ENCODE measurements around the gene KRT80.

KRT80 gene

DNA sequence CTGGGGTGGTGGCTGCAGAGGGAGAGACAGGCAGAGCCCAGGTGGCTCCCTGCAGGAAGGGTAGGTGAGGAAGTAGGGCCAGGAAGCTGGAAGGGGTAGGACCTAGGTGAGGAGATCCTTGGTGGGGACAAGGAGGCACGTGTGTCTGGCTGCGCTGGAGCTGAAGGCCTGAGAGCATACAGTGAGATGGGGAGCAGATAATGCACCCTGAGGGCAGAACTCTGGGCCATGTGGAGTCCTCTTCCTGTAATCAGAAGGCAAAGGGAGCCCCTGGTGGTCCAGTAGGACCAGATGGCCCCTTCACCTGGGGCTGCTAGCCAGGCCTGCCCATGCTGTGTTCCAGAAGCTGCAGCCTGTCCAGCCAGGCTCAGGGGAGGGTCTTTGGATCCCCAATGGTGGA, 15.3 kb upstream of the KRT80 start:
- Histone ChIP-seq H3K4ac (ENCODE audit: low read depth in 1 of 2, low read length in 2 of 2) (no peak overlapping the region), H3K79me1 (replicated peaks; ENCODE audit: low read length, poor library complexity, severe bottlenecking) (no peaks in the 10 kb centered on the region), H3K4me1 (ENCODE audit: control insufficient read depth, insufficient read depth, low read depth, low read length) (peaks cover 50% of the 10 kb centered on the region), H2BK120ac (ENCODE audit: low read depth, low read length) (no peak overlapping the region), H3K14ac (ENCODE audit: low read length in 2 of 2) (no peak overlapping the region), H3K23ac (ENCODE audit: low read length in 2 of 2) (no peak overlapping the region), H3K9me3 (ENCODE audit: control insufficient read depth, low read length) (no peaks in the 10 kb centered on the region), H3K27me3 (ENCODE audit: control insufficient read depth in 1 of 2, insufficient read depth in 1 of 2, low read length in 2 of 2) (peaks cover 0 to 9% of the 10 kb centered on the region in 2 experiments), H4K8ac (ENCODE audit: low read length) (no peak overlapping the region), H2BK15ac (ENCODE audit: low read depth, poor library complexity, severe bottlenecking) (no peak overlapping the region), H3K36me3 (ENCODE audit: control insufficient read depth in 1 of 2, insufficient read depth in 2 of 2, low read depth in 1 of 2, low read length in 2 of 2) (no peaks in the 10 kb centered on the region), H2AK5ac (ENCODE audit: low read length, severe bottlenecking) (peak overlapping the region; percentile 12), H2AFZ (ENCODE audit: low read depth, low read length) (no peak overlapping the region), H3K9ac (ENCODE audit: low read length) (no peak overlapping the region), H2BK5ac (ENCODE audit: low read depth, low read length, poor library complexity, severe bottlenecking) (no peak overlapping the region), H3K4me2 (ENCODE audit: low read length, poor library complexity, severe bottlenecking) (no peak overlapping the region), H4K91ac (ENCODE audit: low read length) (no peak overlapping the region), H2BK12ac (ENCODE audit: low read length in 2 of 2) (no peak overlapping the region), H3K18ac (ENCODE audit: low read depth in 1 of 2, low read length in 2 of 2) (no peak overlapping the region), H3K4me3 (ENCODE audit: insufficient read depth in 1 of 2, low read depth in 1 of 2, low read length in 2 of 2) (no peak overlapping the region), H3K27ac (ENCODE audit: low read length, poor library complexity, severe bottlenecking) (no peak overlapping the region)
- no peak for DNase-seq
- 91% methylated on average over 2 of the region's 2 CpGs for WGBS

DNA sequence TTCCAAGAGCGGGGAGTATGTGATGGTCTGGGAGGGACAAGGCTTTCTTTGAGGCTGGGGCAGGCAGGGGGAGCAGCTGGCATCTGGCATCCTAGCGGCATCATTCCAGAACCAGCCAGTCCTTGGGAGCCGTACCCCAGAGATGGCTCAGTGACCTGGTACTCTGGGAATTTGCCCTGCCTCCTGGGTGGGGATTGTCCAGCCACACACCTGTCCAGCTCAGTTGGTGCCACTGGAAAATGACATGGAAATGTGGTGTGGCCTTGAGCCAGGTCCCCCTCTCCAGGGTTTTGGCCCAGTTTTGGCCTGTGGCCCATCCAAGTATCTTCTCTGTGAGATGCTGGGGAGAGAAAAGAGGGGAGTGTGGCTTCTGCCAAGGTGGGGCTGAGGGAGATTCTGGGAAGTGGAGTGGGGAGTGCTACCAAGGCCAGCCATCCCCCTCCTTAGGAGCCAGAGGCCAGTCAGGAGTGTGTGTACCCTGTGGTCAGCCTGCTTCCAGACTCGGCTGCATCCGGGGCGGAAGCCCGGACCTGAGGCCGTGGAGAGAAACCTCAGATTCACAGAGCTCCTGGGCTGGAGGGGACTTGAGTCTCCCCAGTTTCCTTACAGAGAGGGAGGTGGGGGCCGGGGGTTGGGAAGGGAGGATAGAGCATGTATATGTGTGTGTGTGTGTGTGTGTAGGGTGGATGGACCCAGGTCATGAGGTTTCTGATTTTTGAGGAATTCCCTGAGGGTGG, 14.7 kb upstream of the KRT80 start:
- Histone ChIP-seq H3K9me3 (ENCODE audit: control insufficient read depth, low read length) (no peaks in the 10 kb centered on the region), H3K27me3 (ENCODE audit: control insufficient read depth in 1 of 2, insufficient read depth in 1 of 2, low read length in 2 of 2) (peaks cover 0 to 9% of the 10 kb centered on the region in 2 experiments), H3K4me1 (ENCODE audit: control insufficient read depth, insufficient read depth, low read depth, low read length) (peaks cover 50% of the 10 kb centered on the region), H2BK5ac (ENCODE audit: low read depth, low read length, poor library complexity, severe bottlenecking) (no peak overlapping the region), H3K14ac (ENCODE audit: low read length in 2 of 2) (no peak overlapping the region), H2AFZ (ENCODE audit: low read depth, low read length) (no peak overlapping the region), H3K4me3 (ENCODE audit: insufficient read depth in 1 of 2, low read depth in 1 of 2, low read length in 2 of 2) (no peak overlapping the region), H3K4me2 (ENCODE audit: low read length, poor library complexity, severe bottlenecking) (no peak overlapping the region), H3K18ac (ENCODE audit: low read depth in 1 of 2, low read length in 2 of 2) (no peak overlapping the region), H3K27ac (ENCODE audit: low read length, poor library complexity, severe bottlenecking) (no peak overlapping the region), H3K79me1 (replicated peaks; ENCODE audit: low read length, poor library complexity, severe bottlenecking) (no peaks in the 10 kb centered on the region), H4K8ac (ENCODE audit: low read length) (no peak overlapping the region), H2BK120ac (ENCODE audit: low read depth, low read length) (no peak overlapping the region), H3K4ac (ENCODE audit: low read depth in 1 of 2, low read length in 2 of 2) (no peak overlapping the region), H2BK12ac (ENCODE audit: low read length in 2 of 2) (no peak overlapping the region), H3K36me3 (ENCODE audit: control insufficient read depth in 1 of 2, insufficient read depth in 2 of 2, low read depth in 1 of 2, low read length in 2 of 2) (no peaks in the 10 kb centered on the region), H2AK5ac (ENCODE audit: low read length, severe bottlenecking) (peak overlapping the region; percentile 26), H4K91ac (ENCODE audit: low read length) (no peak overlapping the region), H2BK15ac (ENCODE audit: low read depth, poor library complexity, severe bottlenecking) (no peak overlapping the region), H3K23ac (ENCODE audit: low read length in 2 of 2) (no peak overlapping the region), H3K9ac (ENCODE audit: low read length) (no peak overlapping the region)
- WGBS, result 88% methylated on average over 9 of the region's 9 CpGs
- DNase-seq, result no peak

DNA sequence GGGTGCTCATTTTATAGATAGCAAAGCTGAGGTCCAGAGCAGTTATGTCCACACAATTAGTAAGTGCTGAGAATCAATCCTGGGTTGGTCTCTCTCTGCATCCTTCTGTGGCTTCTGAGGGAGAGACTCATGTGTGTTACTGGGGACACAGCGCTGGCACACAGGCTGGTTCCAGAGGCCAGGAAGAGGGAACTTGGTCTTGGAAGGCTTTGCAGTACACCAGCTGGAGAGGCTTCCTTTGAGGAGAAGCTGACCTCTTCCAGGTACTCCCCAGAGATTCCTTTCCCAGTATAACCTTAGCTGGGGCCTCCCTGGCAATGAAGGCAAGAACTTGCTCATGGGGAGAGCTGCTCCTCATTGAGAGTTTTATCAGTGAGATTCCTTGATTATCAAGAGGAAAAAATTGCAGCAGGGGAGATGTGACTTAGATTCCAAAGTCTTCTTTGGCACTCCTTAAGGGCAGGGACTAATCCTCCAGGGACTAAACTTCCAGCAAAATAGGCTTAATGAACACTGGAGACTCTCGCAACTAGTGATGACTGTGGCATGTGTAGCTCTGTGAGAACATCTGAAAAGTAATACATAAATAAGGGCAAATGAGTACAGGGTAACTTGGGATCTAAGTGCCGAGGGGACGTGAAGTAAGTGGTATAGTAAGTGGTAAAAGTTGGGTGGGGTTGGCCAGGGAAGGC, 13.9 kb upstream of the KRT80 start:
- no peak for DNase-seq
- WGBS, result 96% methylated on average over 4 of the region's 4 CpGs
- Histone ChIP-seq H3K4ac (ENCODE audit: low read depth in 1 of 2, low read length in 2 of 2) (no peak overlapping the region), H3K4me3 (ENCODE audit: insufficient read depth in 1 of 2, low read depth in 1 of 2, low read length in 2 of 2) (no peak overlapping the region), H2AFZ (ENCODE audit: low read depth, low read length) (no peak overlapping the region), H3K18ac (ENCODE audit: low read depth in 1 of 2, low read length in 2 of 2) (no peak overlapping the region), H2BK12ac (ENCODE audit: low read length in 2 of 2) (no peak overlapping the region), H4K91ac (ENCODE audit: low read length) (no peak overlapping the region), H2AK5ac (ENCODE audit: low read length, severe bottlenecking) (peak overlapping the region; percentile 11), H3K9ac (ENCODE audit: low read length) (no peak overlapping the region), H3K9me3 (ENCODE audit: control insufficient read depth, low read length) (no peaks in the 10 kb centered on the region), H3K23ac (ENCODE audit: low read length in 2 of 2) (no peak overlapping the region), H3K14ac (ENCODE audit: low read length in 2 of 2) (no peak overlapping the region), H3K4me2 (ENCODE audit: low read length, poor library complexity, severe bottlenecking) (no peak overlapping the region), H3K36me3 (ENCODE audit: control insufficient read depth in 1 of 2, insufficient read depth in 2 of 2, low read depth in 1 of 2, low read length in 2 of 2) (no peaks in the 10 kb centered on the region), H3K27me3 (ENCODE audit: control insufficient read depth in 1 of 2, insufficient read depth in 1 of 2, low read length in 2 of 2) (peaks cover 0 to 9% of the 10 kb centered on the region in 2 experiments), H2BK15ac (ENCODE audit: low read depth, poor library complexity, severe bottlenecking) (no peak overlapping the region), H3K27ac (ENCODE audit: low read length, poor library complexity, severe bottlenecking) (no peak overlapping the region), H2BK5ac (ENCODE audit: low read depth, low read length, poor library complexity, severe bottlenecking) (no peak overlapping the region), H3K79me1 (replicated peaks; ENCODE audit: low read length, poor library complexity, severe bottlenecking) (no peaks in the 10 kb centered on the region), H2BK120ac (ENCODE audit: low read depth, low read length) (no peak overlapping the region), H3K4me1 (ENCODE audit: control insufficient read depth, insufficient read depth, low read depth, low read length) (peaks cover 54% of the 10 kb centered on the region), H4K8ac (ENCODE audit: low read length) (no peak overlapping the region)

DNA sequence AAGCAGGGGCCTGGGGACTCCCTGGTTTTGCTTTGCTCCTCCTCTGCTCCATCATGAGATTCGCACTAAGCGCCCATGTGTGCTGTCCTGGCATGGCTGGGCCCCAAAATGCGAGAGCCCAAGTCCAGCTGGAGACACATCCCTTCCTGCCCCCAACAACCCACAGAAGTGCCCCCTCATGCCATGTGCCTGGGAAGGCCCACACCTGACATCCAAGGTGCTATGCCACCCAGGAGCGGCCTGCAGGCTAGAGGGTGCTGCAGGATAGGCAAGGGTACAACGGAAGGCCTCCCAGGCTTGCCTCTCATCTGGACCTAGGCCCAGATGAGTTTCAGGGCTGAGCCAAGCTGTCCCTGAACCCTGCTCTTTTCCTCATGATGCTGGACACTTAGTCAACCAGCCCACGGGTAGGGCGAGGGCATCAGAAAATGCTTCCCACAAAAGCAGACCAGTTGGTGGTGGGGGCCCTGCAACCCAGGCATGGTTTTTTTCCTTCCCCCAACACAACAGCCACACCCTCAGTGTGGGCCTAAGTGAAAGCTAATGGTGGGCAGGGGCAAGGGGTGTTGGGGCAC, 13.2 kb upstream of the KRT80 start:
- Histone ChIP-seq H4K91ac (ENCODE audit: low read length) (peak overlapping the region; percentile 34), H3K4ac (ENCODE audit: low read depth in 1 of 2, low read length in 2 of 2) (no peak overlapping the region), H3K9me3 (ENCODE audit: control insufficient read depth, low read length) (no peaks in the 10 kb centered on the region), H3K36me3 (ENCODE audit: control insufficient read depth in 1 of 2, insufficient read depth in 2 of 2, low read depth in 1 of 2, low read length in 2 of 2) (no peaks in the 10 kb centered on the region), H3K9ac (ENCODE audit: low read length) (no peak overlapping the region), H2BK15ac (ENCODE audit: low read depth, poor library complexity, severe bottlenecking) (peak overlapping the region; percentile 17), H3K4me3 (ENCODE audit: insufficient read depth in 1 of 2, low read depth in 1 of 2, low read length in 2 of 2) (no peak overlapping the region), H2AFZ (ENCODE audit: low read depth, low read length) (no peak overlapping the region), H3K18ac (ENCODE audit: low read depth in 1 of 2, low read length in 2 of 2) (peak overlapping the region in 1 of 2 experiments; percentile 1), H3K4me1 (ENCODE audit: control insufficient read depth, insufficient read depth, low read depth, low read length) (peaks cover 57% of the 10 kb centered on the region), H3K4me2 (ENCODE audit: low read length, poor library complexity, severe bottlenecking) (no peak overlapping the region), H2AK5ac (ENCODE audit: low read length, severe bottlenecking) (peak overlapping the region; percentile 23), H2BK12ac (ENCODE audit: low read length in 2 of 2) (no peak overlapping the region), H3K27me3 (ENCODE audit: control insufficient read depth in 1 of 2, insufficient read depth in 1 of 2, low read length in 2 of 2) (peaks cover 0 to 11% of the 10 kb centered on the region in 2 experiments), H3K79me1 (replicated peaks; ENCODE audit: low read length, poor library complexity, severe bottlenecking) (no peaks in the 10 kb centered on the region), H3K27ac (ENCODE audit: low read length, poor library complexity, severe bottlenecking) (no peak overlapping the region), H3K23ac (ENCODE audit: low read length in 2 of 2) (no peak overlapping the region), H2BK5ac (ENCODE audit: low read depth, low read length, poor library complexity, severe bottlenecking) (no peak overlapping the region), H3K14ac (ENCODE audit: low read length in 2 of 2) (peak overlapping the region in 1 of 2 experiments; percentile 6), H2BK120ac (ENCODE audit: low read depth, low read length) (no peak overlapping the region), H4K8ac (ENCODE audit: low read length) (no peak overlapping the region)
- WGBS, result 90% methylated on average over 7 of the region's 7 CpGs
- no peak for DNase-seq

Measured in mesenchymal stem cell (in vitro differentiated cells and primary cell).